CD4-positive, alpha-beta memory T cell (primary cell): ENCODE results near the gene VPS39. TPM values are rescaled to one million over a fixed set of nuclear protein-coding genes. Genes with fewer than 3 reads are reported as not detected.

ENCODE experiments used
- CTCF ChIA-PET: fragments of 350-600 bp; sonication (Branson Sonifier 250); formaldehyde crosslinking; loops from one replicate; lab custom pipeline; 2021; ENCODE audit warnings: inconsistent platforms; ENCODE audit not compliant: partially characterized antibody; lab: Charles Lee
- POLR2A ChIA-PET: fragments of 350-600 bp; sonication (Branson Sonifier 250); formaldehyde crosslinking; loops from one replicate; lab custom pipeline; 2021; ENCODE audit not compliant: partially characterized antibody; lab: Charles Lee
- DNase-seq, 5 donors: peaks; one replicate each; pipeline versions ENCODE4 v3.0.0 to v3.0.0-alpha.2; 2020 to 2022; ENCODE audit warnings: mixed read lengths in 1 of 5
- H3K27ac ChIP-seq: one replicate; pipeline ENCODE4 v1.7.0; 2013; ENCODE audit warnings: low read depth, low read length
- H3K27me3 ChIP-seq: 2 replicates; pipeline ENCODE4 v1.7.0; 2013; ENCODE audit warnings: mild to moderate bottlenecking, low read length, moderate library complexity; ENCODE audit not compliant: insufficient read depth
- H3K36me3 ChIP-seq: 2 replicates; pipeline ENCODE4 v1.7.0; 2013; ENCODE audit warnings: mild to moderate bottlenecking, low read length, moderate library complexity; ENCODE audit not compliant: insufficient read depth
- H3K4me1 ChIP-seq: 2 replicates; pipeline ENCODE4 v1.7.0; 2013; ENCODE audit warnings: mild to moderate bottlenecking, low read length, moderate library complexity; ENCODE audit not compliant: insufficient read depth
- H3K4me3 ChIP-seq, 2 donors: one replicate each; pipeline ENCODE4 v1.7.0; 2013; ENCODE audit warnings: low read length in 2 of 2, mild to moderate bottlenecking in 1 of 2
- H3K9me3 ChIP-seq, 2 donors: one replicate each; pipeline ENCODE4 v1.7.0; 2013; ENCODE audit warnings: low read length in 2 of 2, control low read depth in 1 of 2; ENCODE audit not compliant: control insufficient read depth in 1 of 2
- H3K27ac Mint-ChIP-seq, 7 donors: one replicate each; pipeline ENCODE4 v1.8.0; 2020 to 2021; ENCODE audit warnings: mixed read lengths in 7 of 7, mild to moderate bottlenecking in 6 of 7, inconsistent platforms in 3 of 7, moderate library complexity in 3 of 7
- H3K27me3 Mint-ChIP-seq, 2 donors: one replicate each; pipeline ENCODE4 v1.8.0; 2020 to 2021; ENCODE audit warnings: mixed read lengths in 2 of 2
- H3K36me3 Mint-ChIP-seq, 2 donors: one replicate each; pipeline ENCODE4 v1.8.0; 2020 to 2021; ENCODE audit warnings: mixed read lengths in 2 of 2, inconsistent platforms in 1 of 2, mild to moderate bottlenecking in 1 of 2
- H3K4me1 Mint-ChIP-seq, 4 donors: one replicate each; pipeline ENCODE4 v1.8.0; 2020 to 2021; ENCODE audit warnings: mixed read lengths in 4 of 4, mild to moderate bottlenecking in 1 of 4
- H3K4me3 Mint-ChIP-seq, 8 donors: one replicate each; pipeline ENCODE4 v1.8.0; 2020 to 2021; ENCODE audit warnings: mixed read lengths in 8 of 8, mild to moderate bottlenecking in 7 of 8, moderate library complexity in 6 of 8, inconsistent platforms in 3 of 8
- H3K9me3 Mint-ChIP-seq, 8 donors: one replicate each; pipeline ENCODE4 v1.8.0; 2020 to 2021; ENCODE audit warnings: mixed read lengths in 8 of 8, mild to moderate bottlenecking in 5 of 8, inconsistent platforms in 3 of 8, moderate library complexity in 1 of 8
- intact Hi-C: fragments of 100-400 bp; cut with micrococcal nuclease; formaldehyde crosslinking; loops from one replicate; pipeline ENCODE4 v1.15.1; 2023
- polyA plus RNA-seq, 2 donors: library from polyadenylated mRNA; unstranded; fragments of 300-500 nt; fragmentation: Illumina TruSeq; gene quantifications; one replicate each; pipeline ENCODE4 v1.2.3, GENCODE V29; 2021
- total RNA-seq, 2 experiments: library from RNA; stranded (reverse); gene quantifications; one replicate each; pipeline ENCODE4 v1.2.3, GENCODE V29; 2021

The VPS39 gene
- total and polyA plus RNA-seq, 4 experiments from 2014 or later, result 21.2 to 120 (median 76.3) TPM

- Mint-ChIP-seq H3K4me3 (no peak overlapping the region), H3K4me1 (peaks cover 0 to 6% (median 0%) of the 10 kb centered on the region in 4 donors), H3K27ac (peak overlapping the region in 6 of 7 donors; percentile 12 to 68 (median 38)), H3K36me3 (peaks cover 57 to 81% of the 10 kb centered on the region in 2 donors), H3K9me3 (no peaks in the 10 kb centered on the region), H3K27me3 (no peaks in the 10 kb centered on the region)
- Histone ChIP-seq H3K27me3 (no peaks in the 10 kb centered on the region), H3K36me3 (peaks cover 43% of the 10 kb centered on the region), H3K4me1 (no peaks in the 10 kb centered on the region), H3K9me3 (no peaks in the 10 kb centered on the region), H3K27ac (no peak overlapping the region), H3K4me3 (no peak overlapping the region)
- ChIA-PET CTCF (no interaction called here), POLR2A (interaction anchor here (1.0 to 1.3 kb wide), 2 partner anchors 8 to 12 kb away, joined by 4 read pairs; partner anchors contain the start of gene VPS39)
- DNase-seq, result no peak
- intact Hi-C loops, result no loop called here
Observed at GRCh38 chr15:42215913-42216829, 8.1 kb upstream of the VPS39 start.

DNA sequence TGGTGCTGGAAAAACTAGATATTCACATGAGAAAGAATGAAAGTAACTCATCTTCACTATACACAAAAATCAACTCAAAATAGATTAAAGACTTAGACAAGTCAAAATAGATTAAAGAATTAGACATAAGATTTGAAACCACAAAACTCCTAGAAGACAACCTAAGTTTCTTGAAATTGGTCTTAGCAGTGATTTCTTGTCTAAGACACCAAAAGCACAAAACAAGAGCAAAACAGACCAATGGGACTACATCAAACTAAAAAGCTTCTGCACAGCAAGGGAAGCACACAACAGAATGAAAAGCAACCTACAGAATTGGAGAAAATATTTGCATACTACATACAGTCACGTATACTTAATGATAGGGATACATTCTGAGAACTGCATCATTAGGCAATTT is 6.5 kb upstream of the VPS39 start:
- H3K36me3 Mint-ChIP-seq, result peaks cover 51 to 83% of the 10 kb centered on the region in 2 donors

DNA sequence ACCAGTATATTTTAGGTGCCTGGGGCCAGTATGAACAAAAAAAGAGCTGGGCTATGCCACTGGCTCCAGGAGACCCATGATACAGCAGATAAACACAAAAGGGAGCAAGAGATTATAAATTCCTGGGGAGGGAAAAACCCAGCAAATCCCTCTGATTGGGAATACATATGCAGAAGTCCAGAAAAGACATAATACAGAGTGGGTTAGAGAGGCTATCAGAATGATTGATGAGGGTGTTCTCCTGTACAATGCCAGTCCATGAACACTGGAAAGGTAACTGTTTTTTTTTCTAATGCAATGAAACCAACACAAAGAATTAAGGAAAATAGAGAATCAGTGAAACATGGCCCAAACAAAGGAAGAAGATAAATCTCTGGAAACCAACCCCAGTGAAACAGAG is 5.4 kb upstream of the VPS39 start:
- Histone ChIP-seq H3K27me3 (no peaks in the 10 kb centered on the region), H3K4me3 (no peak overlapping the region), H3K36me3 (peaks cover 28% of the 10 kb centered on the region), H3K4me1 (peaks cover 2% of the 10 kb centered on the region), H3K9me3 (no peaks in the 10 kb centered on the region), H3K27ac (no peak overlapping the region)
- Mint-ChIP-seq H3K4me1 (peaks cover 0 to 6% (median under 1%) of the 10 kb centered on the region in 4 donors), H3K4me3 (no peak overlapping the region), H3K27ac (peak overlapping the region in 3 of 7 donors; percentile 12 to 85 (median 62)), H3K36me3 (peaks cover 42 to 73% of the 10 kb centered on the region in 2 donors), H3K27me3 (no peaks in the 10 kb centered on the region), H3K9me3 (no peaks in the 10 kb centered on the region)
- ChIA-PET POLR2A (no interaction called here), CTCF (interaction anchor here (0.6 kb wide), 1 partner anchor 10 kb away, joined by 3 read pairs; no protein-coding TSS in a partner anchor)
- DNase-seq, result no peak
- intact Hi-C loops, result no loop called here

More for the DNA sequence above, 6.5 kb upstream of the VPS39 start:
- no peak for DNase-seq
- no peak overlapping the region for H3K27ac ChIP-seq
- no peak overlapping the region for H3K4me3 ChIP-seq
- intact Hi-C loops, result no loop called here
- H3K9me3 ChIP-seq, result no peaks in the 10 kb centered on the region
- no peak overlapping the region for H3K4me3 Mint-ChIP-seq
- peaks cover 39% of the 10 kb centered on the region for H3K36me3 ChIP-seq
- ChIA-PET CTCF (no interaction called here), POLR2A (no interaction called here)
- H3K27me3 ChIP-seq, result no peaks in the 10 kb centered on the region
- H3K27ac Mint-ChIP-seq, result peak overlapping the region in 4 of 7 donors; percentile 0 to 54 (median 34)
- peaks cover 0 to 6% (median 0%) of the 10 kb centered on the region in 4 donors for H3K4me1 Mint-ChIP-seq
- no peaks in the 10 kb centered on the region for H3K4me1 ChIP-seq
- H3K9me3 Mint-ChIP-seq, result no peaks in the 10 kb centered on the region
- H3K27me3 Mint-ChIP-seq, result no peaks in the 10 kb centered on the region

- DNase-seq, result no peak
- H3K4me3 Mint-ChIP-seq, result no peak overlapping the region
- ChIA-PET CTCF (no interaction called here), POLR2A (no interaction called here)
- H3K27ac Mint-ChIP-seq, result peak overlapping the region in 1 of 7 donors; percentile 46
- no peaks in the 10 kb centered on the region for H3K9me3 ChIP-seq
- no peak overlapping the region for H3K4me3 ChIP-seq
- H3K36me3 Mint-ChIP-seq, result peaks cover 27 to 60% of the 10 kb centered on the region in 2 donors
- peaks cover 23% of the 10 kb centered on the region for H3K4me1 ChIP-seq
- no peak overlapping the region for H3K27ac ChIP-seq
- peaks cover 21 to 30% (median 27%) of the 10 kb centered on the region in 4 donors for H3K4me1 Mint-ChIP-seq
- H3K27me3 ChIP-seq, result no peaks in the 10 kb centered on the region
- no peaks in the 10 kb centered on the region for H3K9me3 Mint-ChIP-seq
- H3K27me3 Mint-ChIP-seq, result no peaks in the 10 kb centered on the region
- peaks cover 22% of the 10 kb centered on the region for H3K36me3 ChIP-seq
- intact Hi-C loops, result no loop called here
Observed at GRCh38 chr15:42210696-42211095, 2.6 kb upstream of the VPS39 start.

DNA sequence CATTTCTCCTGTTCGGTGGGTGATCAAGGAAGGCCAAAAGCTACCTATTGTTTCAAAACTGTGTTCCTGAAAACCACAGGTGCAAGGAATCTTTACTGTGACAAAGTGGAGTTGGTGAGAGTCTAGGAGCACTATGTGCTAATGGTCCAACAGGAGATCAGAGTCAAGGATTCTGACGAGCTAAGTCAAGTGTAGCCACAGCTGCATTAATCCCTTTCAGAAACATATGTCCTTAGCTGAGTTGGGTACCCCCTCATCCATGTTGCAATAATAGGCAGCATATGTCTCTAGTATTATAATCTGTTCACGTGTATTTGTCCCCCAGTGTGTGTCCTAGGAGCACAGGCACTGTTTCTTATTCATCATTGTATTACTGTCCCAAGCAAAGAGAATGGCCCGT is 1.7 kb downstream of the VPS39 start:
- POLR2A ChIA-PET, result interaction anchor here (3.4 kb wide), 1 partner anchor 67 kb away, joined by 20 read pairs; the partner anchor contains the start of genes GANC and TMEM87A
- Mint-ChIP-seq H3K27me3 (no peaks in the 10 kb centered on the region), H3K4me3 (peak overlapping the region; percentile 49 to 98 (median 96)), H3K36me3 (peaks cover 7 to 29% of the 10 kb centered on the region in 2 donors), H3K4me1 (peaks cover 36 to 56% (median 45%) of the 10 kb centered on the region in 4 donors), H3K9me3 (no peaks in the 10 kb centered on the region), H3K27ac (peak overlapping the region in 5 of 7 donors; percentile 16 to 98 (median 96))
- Histone ChIP-seq H3K9me3 (no peaks in the 10 kb centered on the region), H3K4me1 (peaks cover 34% of the 10 kb centered on the region), H3K27me3 (no peaks in the 10 kb centered on the region), H3K36me3 (peaks cover 3% of the 10 kb centered on the region), H3K4me3 (no peak overlapping the region), H3K27ac (no peak overlapping the region)
- DNase-seq, result no peak
- intact Hi-C loops, result no loop called here
- CTCF ChIA-PET, result no interaction called here

DNA sequence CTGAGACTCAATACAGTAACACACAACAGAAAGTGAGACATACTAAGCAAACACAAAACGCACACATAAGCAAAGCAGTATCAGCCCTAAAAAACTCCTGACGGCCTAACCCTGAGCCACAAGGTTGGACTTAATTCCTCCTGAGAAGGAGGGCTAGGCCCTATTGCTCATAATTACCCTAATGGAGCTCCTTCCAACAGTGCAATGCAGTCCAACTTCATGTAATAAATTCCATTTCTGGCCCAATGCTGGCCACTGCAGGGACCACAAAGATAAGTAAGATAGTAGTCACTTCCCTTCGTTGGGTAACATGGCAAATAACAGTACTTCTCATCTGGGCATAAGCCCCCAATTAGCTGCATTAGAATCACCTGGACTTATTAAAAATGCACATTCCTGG is 4.2 kb downstream of the VPS39 start:
- H3K4me1 ChIP-seq, result peaks cover 34% of the 10 kb centered on the region
- Mint-ChIP-seq H3K27ac (no peak overlapping the region), H3K4me1 (peaks cover 40 to 71% (median 52%) of the 10 kb centered on the region in 4 donors), H3K9me3 (no peaks in the 10 kb centered on the region), H3K36me3 (peaks cover 16 to 32% of the 10 kb centered on the region in 2 donors), H3K4me3 (no peak overlapping the region), H3K27me3 (no peaks in the 10 kb centered on the region)
- POLR2A ChIA-PET, result interaction anchor here (0.5 to 0.7 kb wide), 2 partner anchors 49 to 220 kb away, joined by 3 read pairs; no protein-coding TSS in a partner anchor
- H3K27ac ChIP-seq, result no peak overlapping the region
- DNase-seq, result no peak
- H3K4me3 ChIP-seq, result no peak overlapping the region
- no peaks in the 10 kb centered on the region for H3K27me3 ChIP-seq
- CTCF ChIA-PET, result no interaction called here
- peaks cover 5% of the 10 kb centered on the region for H3K36me3 ChIP-seq
- no peaks in the 10 kb centered on the region for H3K9me3 ChIP-seq
- intact Hi-C loops, result no loop called here

GRCh38 chr15:42202653-42203052 is 5.5 kb downstream of the VPS39 start:
- intact Hi-C loops, result no loop called here
- peaks cover 16% of the 10 kb centered on the region for H3K36me3 ChIP-seq
- H3K4me3 ChIP-seq, result no peak overlapping the region
- no peaks in the 10 kb centered on the region for H3K27me3 ChIP-seq
- no peak overlapping the region for H3K27ac ChIP-seq
- no peak for DNase-seq
- ChIA-PET POLR2A (no interaction called here), CTCF (interaction anchor here (0.7 to 0.8 kb wide), 2 partner anchors 11 to 80 kb away, joined by 3 read pairs; no protein-coding TSS in a partner anchor)
- H3K4me1 Mint-ChIP-seq, result peaks cover 37 to 62% (median 46%) of the 10 kb centered on the region in 4 donors
- H3K9me3 Mint-ChIP-seq, result no peaks in the 10 kb centered on the region
- peak overlapping the region in 3 of 7 donors; percentile 12 to 75 (median 73) for H3K27ac Mint-ChIP-seq
- no peaks in the 10 kb centered on the region for H3K9me3 ChIP-seq
- H3K4me1 ChIP-seq, result peaks cover 30% of the 10 kb centered on the region
- H3K36me3 Mint-ChIP-seq, result peaks cover 23 to 34% of the 10 kb centered on the region in 2 donors
- no peaks in the 10 kb centered on the region for H3K27me3 Mint-ChIP-seq
- H3K4me3 Mint-ChIP-seq, result no peak overlapping the region
